ENCODE results near the gene SLC12A6.
"Not testable (repeated sequence)": the region's sequence is repeated elsewhere in the genome, so short reads cannot be mapped to it uniquely, and the experiment has no call there.

SLC12A6 gene

GRCh38 chr15:34355241-34355640 is 17.7 kb upstream of the SLC12A6 start:
- DNase-seq (ENCODE audit: low read depth) = no peak
- H3K4me3 ChIP-seq (ENCODE audit: low read depth, low read length) = no peak overlapping the region
- no peak for TF ChIP-seq CTCF (IDR thresholded peaks at IDR 0.05; ENCODE audit: low read depth, low read length, missing control alignments)

- H3K4me3 ChIP-seq (ENCODE audit: low read depth, low read length) = no peak overlapping the region
- no peak for TF ChIP-seq CTCF (IDR thresholded peaks at IDR 0.05; ENCODE audit: low read depth, low read length, missing control alignments)
- DNase-seq (ENCODE audit: low read depth) = no peak
Observed at GRCh38 chr15:34354286-34354685, 16.7 kb upstream of the SLC12A6 start.

- TF ChIP-seq CTCF (IDR thresholded peaks at IDR 0.05; ENCODE audit: low read depth, low read length, missing control alignments) = no peak
- DNase-seq (ENCODE audit: low read depth) = no peak
- H3K4me3 ChIP-seq (ENCODE audit: low read depth, low read length) = no peak overlapping the region
Observed at GRCh38 chr15:34353627-34354026, 16.0 kb upstream of the SLC12A6 start.

- DNase-seq (ENCODE audit: low read depth); H3K4me3 ChIP-seq (ENCODE audit: low read depth, low read length): not testable (repeated sequence)
Observed at GRCh38 chr15:34352996-34353395, 15.4 kb upstream of the SLC12A6 start.

GRCh38 chr15:34349769-34350168 is 12.2 kb upstream of the SLC12A6 start:
- DNase-seq (ENCODE audit: low read depth) = no peak
- no peak overlapping the region for H3K4me3 ChIP-seq (ENCODE audit: low read depth, low read length)
- TF ChIP-seq CTCF (IDR thresholded peaks at IDR 0.05; ENCODE audit: low read depth, low read length, missing control alignments) = no peak

GRCh38 chr15:34348735-34349300 is 11.2 kb upstream of the SLC12A6 start:
- no peak overlapping the region for H3K4me3 ChIP-seq (ENCODE audit: low read depth, low read length)
- no peak for TF ChIP-seq CTCF (IDR thresholded peaks at IDR 0.05; ENCODE audit: low read depth, low read length, missing control alignments)
- no peak for DNase-seq (ENCODE audit: low read depth)

- TF ChIP-seq CTCF (IDR thresholded peaks at IDR 0.05; ENCODE audit: low read depth, low read length, missing control alignments) = no peak
- DNase-seq (ENCODE audit: low read depth) = no peak
- H3K4me3 ChIP-seq (ENCODE audit: low read depth, low read length) = no peak overlapping the region
Observed at GRCh38 chr15:34347951-34348638, 10.5 kb upstream of the SLC12A6 start.
